ENCODE data around the gene BANK1.

BANK1 gene

DNA sequence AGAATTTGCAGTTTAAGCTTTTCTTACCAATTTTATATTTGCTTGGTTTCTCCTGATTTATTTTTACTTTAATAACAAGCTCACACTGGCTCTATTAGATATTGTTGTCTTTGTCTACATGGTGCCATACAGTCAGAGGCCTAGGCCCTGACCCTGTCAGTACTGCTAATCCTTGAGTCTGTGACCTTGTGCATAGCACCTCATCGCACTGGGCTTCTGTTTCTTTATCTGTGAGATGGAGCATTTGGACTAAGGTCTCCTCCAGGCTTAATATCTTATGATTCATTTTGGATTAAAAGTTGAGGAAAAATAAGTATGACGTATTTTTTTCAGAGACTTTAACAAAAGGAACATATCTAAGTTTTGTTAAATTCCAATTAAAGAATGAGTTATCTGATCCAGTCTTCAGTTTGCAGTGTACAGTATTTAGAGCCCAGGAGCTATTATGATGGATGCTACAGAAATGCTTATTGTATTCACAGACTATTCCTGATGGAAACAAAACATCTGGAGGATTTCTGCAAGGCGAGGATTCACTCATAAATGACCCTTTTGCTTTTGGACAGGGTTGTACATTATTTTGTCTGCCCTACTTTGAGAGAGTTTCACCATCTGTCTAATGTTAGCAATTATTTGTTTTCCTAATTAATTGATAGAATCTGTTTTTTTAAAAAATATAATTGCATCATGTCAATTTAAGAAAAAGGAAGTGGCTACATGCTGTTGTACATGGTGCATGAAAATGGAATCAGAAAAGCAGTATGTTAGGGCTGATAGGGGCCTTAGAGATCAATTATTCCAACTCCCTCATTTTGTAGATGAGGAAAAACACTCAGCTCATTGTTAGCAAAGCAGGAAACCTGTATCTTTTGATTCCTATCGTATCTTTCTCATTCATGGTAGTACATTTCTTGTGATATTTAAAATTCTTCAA lies 203.6 kb downstream of the BANK1 start:
- TF ChIP-seq, protein P1, sequence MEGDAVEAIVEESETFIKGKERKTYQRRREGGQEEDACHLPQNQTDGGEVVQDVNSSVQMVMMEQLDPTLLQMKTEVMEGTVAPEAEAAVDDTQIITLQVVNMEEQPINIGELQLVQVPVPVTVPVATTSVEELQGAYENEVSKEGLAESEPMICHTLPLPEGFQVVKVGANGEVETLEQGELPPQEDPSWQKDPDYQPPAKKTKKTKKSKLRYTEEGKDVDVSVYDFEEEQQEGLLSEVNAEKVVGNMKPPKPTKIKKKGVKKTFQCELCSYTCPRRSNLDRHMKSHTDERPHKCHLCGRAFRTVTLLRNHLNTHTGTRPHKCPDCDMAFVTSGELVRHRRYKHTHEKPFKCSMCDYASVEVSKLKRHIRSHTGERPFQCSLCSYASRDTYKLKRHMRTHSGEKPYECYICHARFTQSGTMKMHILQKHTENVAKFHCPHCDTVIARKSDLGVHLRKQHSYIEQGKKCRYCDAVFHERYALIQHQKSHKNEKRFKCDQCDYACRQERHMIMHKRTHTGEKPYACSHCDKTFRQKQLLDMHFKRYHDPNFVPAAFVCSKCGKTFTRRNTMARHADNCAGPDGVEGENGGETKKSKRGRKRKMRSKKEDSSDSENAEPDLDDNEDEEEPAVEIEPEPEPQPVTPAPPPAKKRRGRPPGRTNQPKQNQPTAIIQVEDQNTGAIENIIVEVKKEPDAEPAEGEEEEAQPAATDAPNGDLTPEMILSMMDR (IDR thresholded peaks at IDR 0.05), result no peak
- Histone ChIP-seq H3K27ac (no peak overlapping the region), H3K4me3 (no peak overlapping the region)
- DNase-seq (ENCODE audit: low spot score), result no peak

DNA sequence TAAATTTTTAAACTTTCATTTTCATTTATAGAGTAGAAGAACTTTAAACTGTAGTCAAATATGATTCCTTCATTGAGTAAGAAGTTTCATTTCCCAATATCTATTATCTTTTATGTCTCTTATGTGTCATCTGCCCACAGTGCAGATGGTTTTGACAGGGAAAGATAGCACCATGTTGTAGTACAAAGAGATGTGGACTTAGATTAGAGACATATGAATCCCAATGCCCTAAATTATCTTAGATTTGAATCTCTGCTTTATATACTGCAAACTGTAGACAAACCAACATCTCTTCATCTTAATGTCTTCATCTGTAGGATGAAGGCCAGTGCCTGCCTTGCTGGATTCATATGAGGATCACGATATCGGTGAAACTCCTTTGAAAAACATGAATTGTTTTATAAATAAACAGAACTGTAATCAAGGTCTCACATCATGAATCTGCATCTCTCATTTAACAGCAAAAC lies 217.5 kb downstream of the BANK1 start:
- TF ChIP-seq, protein P1 (IDR thresholded peaks at IDR 0.05), result no peak
- no peak for DNase-seq (ENCODE audit: low spot score)
- Histone ChIP-seq H3K27ac (no peak overlapping the region), H3K4me3 (no peak overlapping the region)

DNA sequence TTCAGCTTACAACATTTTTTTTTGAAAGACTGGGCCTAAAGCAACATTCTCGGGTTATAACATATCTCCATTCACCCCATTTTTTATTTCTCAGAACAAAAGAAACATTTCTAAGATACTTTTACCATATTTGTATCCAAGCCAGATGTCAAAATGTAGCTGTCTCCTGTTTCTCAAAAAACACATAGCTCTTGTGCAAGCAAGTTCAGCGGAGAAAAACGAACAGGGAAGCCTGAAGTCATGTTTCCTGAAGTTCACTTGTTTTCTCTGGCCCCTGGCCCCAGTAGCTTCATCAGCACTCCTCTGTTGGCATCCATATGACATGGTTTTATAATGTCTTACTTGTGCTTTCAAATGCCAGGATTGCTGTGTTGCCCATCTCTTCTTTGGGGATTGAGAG lies 218.2 kb downstream of the BANK1 start:
- no peak for DNase-seq (ENCODE audit: low spot score)
- TF ChIP-seq, protein P1 (IDR thresholded peaks at IDR 0.05), result no peak
- Histone ChIP-seq H3K4me3 (no peak overlapping the region), H3K27ac (no peak overlapping the region)

DNA sequence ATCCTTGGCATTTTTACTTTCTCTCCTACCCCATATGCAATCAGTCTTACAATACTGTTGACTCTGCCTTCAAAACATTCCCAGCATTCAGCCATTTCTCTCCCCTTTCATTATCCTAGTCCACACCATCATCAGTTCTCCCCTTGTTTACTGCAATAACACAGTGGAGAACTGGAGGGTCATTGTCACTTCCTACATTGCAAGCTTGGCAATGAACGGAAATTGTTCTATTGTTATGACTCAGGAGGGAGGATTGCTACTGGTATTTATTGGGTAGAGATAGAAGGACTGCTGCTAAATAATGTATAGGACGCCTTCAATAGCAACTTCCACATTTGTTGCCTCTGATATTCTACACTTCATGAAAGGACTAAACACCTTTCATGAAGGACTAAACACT lies 231.8 kb downstream of the BANK1 start:
- Histone ChIP-seq H3K27ac (no peak overlapping the region), H3K4me3 (no peak overlapping the region)
- no peak for DNase-seq (ENCODE audit: low spot score)
- TF ChIP-seq, protein P1 (IDR thresholded peaks at IDR 0.05), result no peak

DNA sequence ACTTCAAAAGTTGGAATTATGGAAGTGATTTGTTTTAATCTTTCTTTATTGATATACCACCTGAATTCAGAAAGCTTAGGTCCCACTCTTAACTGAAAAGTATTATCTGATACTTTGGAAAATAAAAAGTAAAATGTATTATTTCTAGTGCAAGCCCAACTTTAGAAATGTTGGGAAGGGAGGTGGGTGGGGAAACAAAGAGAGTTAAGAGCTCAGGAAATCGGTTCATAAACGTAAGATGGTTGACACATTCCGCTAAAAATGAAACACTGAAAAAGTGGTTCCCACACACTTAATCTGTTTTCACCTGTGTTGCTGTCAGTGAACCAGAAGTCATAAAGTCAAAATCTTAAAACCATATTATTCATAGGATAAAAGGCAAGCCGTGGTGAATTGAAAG lies 237.4 kb downstream of the BANK1 start:
- Histone ChIP-seq H3K4me3 (no peak overlapping the region), H3K27ac (no peak overlapping the region)
- no peak for DNase-seq (ENCODE audit: low spot score)
- TF ChIP-seq, protein P1 (IDR thresholded peaks at IDR 0.05), result no peak

DNA sequence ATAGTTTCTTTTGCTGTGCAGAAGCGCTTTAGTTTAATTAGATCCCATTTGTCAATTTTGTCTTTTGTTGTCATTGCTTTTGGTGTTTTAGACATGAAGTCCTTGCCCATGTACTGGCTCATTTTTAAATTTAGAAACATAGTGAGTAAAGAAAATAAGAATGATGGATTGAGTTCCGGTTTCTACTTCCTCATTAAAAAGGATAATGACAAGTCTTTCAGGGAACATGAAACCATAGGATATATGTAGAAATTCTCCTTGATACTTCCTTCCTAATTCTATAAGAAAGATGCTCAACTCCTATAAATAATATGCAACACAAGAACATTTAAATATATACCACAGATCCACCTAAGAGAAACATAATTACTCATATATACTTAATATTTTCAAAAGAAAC lies 240.9 kb downstream of the BANK1 start:
- TF ChIP-seq, protein P1 (IDR thresholded peaks at IDR 0.05), result no peak
- Histone ChIP-seq H3K4me3 (no peak overlapping the region), H3K27ac (no peak overlapping the region)
- DNase-seq (ENCODE audit: low spot score), result no peak

DNA sequence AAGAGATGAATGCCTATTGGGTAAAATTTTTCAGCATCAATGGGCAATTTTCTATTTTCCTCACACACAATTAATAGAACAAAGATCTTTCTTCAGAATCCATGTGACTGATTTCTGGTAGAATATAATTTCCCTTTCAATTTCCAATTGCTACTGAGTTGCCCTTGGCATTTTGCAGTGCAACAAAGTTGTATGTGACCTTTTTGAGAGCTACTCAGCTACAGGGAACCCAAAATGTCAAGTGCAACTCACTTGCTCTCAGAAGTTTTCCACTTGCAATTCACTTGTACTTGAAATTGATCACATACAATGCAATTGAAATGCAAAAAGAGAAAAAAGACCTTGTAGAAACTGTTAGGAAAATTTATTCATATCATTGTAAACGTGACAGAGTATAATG lies 245.5 kb downstream of the BANK1 start:
- Histone ChIP-seq H3K27ac (no peak overlapping the region), H3K4me3 (no peak overlapping the region)
- DNase-seq (ENCODE audit: low spot score), result no peak
- TF ChIP-seq, protein P1 (IDR thresholded peaks at IDR 0.05), result no peak

All from coronary artery (tissue), 2 donors.